Activated CD8-positive, alpha-beta memory T cell treated with anti-CD3 and anti-CD28 coated beads, Interleukin-2, amount 50 U/mL, for 48 hours (primary cell): Measurements from ENCODE around the gene KCNQ1OT1.
"Not testable (repeated sequence)": the region's sequence is repeated elsewhere in the genome, so short reads cannot be mapped to it uniquely, and the experiment has no call there.

Experiments
- DNase-seq: peaks from one replicate; pipeline ENCODE4 v3.0.0-alpha.2; 2020

The KCNQ1OT1 gene

GRCh38 chr11:2650343-2650867 lies 49.4 kb downstream of the KCNQ1OT1 start:
- DNase-seq: no peak

DNA sequence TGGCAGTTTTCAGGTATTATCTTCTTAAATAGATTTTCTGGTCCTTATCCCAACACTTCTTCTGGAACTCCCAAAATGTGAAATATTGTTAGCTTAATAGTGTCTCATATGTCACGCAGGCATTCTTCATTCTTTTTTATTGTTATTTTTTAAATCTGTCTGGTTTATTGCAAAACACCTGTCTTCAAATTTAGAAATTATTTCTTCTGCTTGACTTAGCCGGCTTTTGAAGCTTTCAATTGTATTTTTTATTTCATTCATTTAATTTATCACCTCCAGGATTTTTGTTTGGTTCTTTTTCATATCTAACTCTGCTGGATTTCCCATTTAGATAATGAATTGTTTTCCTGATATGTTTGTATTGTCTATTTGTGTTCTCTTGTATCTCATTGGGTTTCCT lies 49.9 kb downstream of the KCNQ1OT1 start:
- no peak for DNase-seq

- no peak for DNase-seq
Measured at GRCh38 chr11:2649400-2649799, 50.4 kb downstream of the KCNQ1OT1 start.

DNA sequence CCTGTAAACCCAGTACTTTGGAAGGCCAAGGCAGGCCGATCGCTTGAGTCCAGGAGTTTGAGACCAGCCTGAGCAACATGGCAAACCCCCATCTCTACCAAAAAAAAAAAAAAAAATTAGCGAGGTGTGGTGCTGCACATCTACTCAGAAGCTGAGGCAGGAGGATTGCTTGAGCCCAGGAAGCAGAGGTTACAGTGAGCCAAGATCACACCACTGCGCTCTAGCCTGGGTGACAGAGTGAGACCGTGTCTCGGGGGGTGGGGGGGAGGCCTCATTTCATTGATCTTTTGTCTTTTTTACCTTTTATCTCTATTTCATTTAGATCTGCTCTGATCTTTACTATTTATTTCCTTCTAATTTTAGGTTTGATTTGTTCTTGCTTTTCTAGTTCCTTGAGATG lies 51.8 kb downstream of the KCNQ1OT1 start:
- no peak for DNase-seq

- DNase-seq: no peak
Measured at GRCh38 chr11:2647167-2647566, 52.6 kb downstream of the KCNQ1OT1 start.

DNA sequence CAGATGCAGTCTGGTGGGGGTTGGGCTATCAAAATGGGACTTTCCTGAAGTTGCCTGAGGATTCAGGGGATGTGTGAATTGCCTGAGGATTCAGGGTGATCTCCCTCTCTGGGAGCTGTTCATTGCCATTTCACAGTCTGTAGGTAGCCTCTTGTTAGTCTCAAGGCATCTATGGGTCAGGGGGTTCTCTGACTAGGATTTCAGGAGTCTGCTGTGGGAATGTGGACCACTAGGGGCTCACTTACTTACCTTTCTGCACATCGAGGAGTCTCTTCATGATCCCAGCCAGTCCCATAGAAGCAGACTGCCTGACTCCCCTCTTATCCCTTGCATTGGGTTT lies 54.0 kb downstream of the KCNQ1OT1 start:
- DNase-seq: no peak

DNA sequence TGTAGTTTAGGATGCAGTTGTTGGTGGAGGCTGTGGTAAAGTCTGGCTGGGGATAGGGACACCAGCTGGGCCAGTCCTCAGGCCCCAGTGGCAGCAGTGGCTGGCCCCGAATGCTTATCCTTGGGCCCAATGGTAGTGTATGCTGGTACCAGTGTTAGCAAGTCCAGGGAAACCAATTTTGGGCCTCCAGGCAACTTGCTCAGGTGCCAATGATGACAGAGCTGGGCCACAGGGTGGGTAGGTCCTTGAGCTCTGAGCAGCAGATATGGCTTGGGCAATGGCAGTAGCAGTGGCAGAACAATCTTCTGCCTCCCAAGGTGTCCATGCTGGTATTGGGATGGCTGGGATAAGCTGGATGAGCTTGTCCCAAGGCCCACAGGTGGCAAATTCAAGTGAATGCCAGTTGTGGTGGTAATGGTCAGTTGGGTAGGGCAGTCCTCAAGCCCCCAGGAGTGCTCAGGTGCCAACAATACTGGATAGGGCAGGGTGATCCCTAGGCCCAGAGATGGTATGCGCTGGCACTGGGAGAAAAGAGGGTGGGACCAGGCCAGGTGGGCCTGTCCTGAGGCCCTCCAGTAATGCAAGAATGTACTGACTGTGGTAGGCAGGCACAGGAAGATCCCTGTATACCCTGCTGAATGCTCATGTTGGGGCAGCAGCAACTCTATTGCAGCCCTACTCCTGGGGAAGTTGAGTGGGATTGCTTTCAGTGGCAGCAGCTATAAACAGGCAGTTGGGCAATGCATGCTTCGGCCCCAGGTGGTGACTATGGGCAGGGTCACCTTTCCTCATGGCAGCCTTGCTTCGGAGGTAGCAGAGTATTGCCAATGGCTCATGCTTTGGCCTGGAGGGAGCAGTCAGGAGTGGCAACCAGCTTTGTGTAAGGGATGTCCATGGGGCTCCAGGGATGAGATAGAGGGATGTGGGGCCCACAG lies 54.7 kb downstream of the KCNQ1OT1 start:
- no peak for DNase-seq

- DNase-seq: no peak
Measured at GRCh38 chr11:2643746-2644145, 56.0 kb downstream of the KCNQ1OT1 start.

- no peak for DNase-seq
Measured at GRCh38 chr11:2641623-2642022, 58.2 kb downstream of the KCNQ1OT1 start.

DNA sequence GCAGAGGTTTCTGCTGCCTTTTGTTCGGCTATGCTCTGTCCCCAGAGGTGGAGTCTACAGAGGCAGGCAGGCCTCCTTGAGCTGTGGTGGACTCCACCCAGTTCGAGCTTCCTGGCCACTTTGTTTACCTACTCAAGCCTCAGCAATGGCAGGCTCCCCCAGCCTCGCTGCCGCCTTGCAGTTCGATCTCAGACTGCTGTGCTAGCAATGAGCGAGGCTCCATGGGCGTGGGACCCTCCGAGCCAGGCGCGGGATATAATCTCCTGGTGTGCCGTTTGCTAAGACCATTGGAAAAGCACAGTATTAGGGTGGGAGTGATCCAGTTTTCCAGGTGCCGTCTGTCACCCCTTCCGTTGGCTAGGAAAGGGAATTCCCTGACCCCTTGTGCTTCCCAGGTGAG lies 60.0 kb downstream of the KCNQ1OT1 start:
- not testable (repeated sequence) for DNase-seq

DNA sequence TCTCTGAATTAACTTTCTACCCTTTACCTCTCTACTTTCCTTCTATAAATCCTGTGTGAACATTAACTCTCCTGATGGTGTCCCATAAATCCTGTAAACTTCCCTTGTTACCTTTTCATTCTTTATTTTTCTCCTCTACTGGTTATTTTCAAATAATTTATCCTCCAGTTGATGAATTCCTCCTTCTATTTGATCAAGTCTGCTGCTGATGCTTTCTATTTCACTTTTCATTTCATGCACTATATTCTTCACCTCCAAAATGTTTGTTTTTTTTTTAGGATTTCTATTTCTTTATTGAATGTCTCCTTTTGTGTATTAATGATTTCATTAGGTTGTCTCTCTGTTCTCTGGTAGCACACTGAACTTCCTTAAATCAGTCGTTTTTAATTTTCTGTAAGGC lies 68.6 kb downstream of the KCNQ1OT1 start:
- no peak for DNase-seq

- no peak for DNase-seq
Measured at GRCh38 chr11:2630679-2631078, 69.1 kb downstream of the KCNQ1OT1 start.

GRCh38 chr11:2625183-2625582 lies 74.6 kb downstream of the KCNQ1OT1 start:
- no peak for DNase-seq

DNA sequence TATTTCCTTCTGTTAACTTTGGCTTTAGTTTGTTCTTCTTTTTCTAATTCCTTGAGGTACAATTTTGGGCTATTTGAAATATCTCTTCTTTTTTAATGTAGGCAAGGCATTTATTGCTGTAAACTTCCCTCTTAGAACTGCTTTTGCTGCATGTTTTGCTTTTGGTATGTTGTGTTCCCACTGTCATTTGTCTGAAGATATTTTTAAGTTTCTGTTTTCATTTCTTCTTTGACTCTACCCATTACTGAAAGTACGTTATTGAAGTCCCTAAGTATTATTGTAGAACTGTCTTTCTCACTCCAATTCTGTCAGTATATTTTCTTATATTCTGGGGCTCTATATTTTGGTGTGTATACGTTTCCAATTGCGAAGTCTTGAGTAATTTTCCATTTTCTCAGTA lies 77.9 kb downstream of the KCNQ1OT1 start:
- DNase-seq: no peak

GRCh38 chr11:2612884-2613571 lies 86.8 kb downstream of the KCNQ1OT1 start:
- no peak for DNase-seq

DNA sequence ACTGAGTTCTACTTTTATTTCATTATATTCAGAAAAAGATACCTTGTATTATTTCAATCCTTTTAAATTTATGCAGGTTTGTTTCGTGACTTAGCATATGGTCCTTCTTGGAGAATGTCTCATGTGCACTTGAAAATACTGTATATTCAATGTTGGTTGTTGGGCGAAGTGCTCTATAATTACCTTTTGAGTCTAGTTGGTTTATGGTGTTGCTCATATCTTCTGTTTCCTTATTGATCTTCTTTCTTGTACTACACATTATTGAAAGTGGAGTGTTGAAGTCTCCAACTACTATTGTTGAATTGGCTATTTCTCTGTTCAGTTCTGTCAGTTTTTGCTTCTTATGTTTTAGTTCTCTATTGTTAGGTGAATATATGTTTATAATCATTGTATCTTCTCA lies 90.4 kb downstream of the KCNQ1OT1 start:
- no peak for DNase-seq

DNA sequence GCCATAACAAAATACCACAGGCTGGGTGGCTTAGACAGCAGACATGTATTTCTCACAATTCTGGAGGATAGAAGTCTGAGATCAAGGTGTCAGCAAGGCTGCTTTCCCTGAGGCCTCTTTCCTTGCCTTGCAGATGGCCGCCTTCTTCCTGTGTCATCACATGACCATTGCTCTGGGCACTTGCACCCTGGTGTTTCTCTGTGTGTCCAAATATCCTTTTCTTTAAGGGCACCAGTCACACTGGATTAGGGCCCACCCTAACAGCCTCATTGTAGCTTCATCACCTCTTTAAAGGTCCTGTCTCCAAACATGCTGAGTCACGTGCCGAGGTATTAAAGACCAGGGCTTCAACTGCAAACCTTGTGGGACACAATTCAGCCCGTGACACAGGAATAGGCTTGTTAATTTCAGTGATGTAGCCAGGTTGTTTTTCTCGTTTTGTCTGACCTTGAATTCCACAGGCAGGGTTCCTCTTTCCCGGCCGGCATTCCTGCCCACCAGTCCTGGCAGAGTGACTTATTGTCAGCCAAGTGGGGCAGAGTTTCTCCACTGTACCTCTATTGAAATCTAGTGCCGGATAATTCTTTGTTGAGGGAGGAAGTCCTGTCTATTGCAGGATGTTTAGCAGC lies 100.1 kb downstream of the KCNQ1OT1 start:
- no peak for DNase-seq

DNA sequence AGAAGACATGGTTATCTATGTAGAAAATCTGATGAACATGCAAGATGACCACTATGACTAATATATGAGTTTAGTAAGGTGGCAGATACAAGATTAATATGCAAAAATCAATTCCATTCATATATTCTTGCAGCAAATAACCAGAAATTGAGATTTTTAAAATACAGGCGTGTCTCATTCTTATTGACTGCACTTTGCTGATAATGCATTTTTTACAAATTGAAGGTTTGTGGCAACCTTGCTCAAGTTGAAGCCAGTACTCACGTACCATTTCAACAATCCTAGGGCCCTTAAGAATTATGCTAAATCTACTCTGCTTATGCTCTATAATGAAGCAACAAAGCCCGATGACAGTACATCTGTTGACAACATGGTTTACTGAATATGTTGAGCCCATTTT lies 104.6 kb downstream of the KCNQ1OT1 start:
- no peak for DNase-seq

DNA sequence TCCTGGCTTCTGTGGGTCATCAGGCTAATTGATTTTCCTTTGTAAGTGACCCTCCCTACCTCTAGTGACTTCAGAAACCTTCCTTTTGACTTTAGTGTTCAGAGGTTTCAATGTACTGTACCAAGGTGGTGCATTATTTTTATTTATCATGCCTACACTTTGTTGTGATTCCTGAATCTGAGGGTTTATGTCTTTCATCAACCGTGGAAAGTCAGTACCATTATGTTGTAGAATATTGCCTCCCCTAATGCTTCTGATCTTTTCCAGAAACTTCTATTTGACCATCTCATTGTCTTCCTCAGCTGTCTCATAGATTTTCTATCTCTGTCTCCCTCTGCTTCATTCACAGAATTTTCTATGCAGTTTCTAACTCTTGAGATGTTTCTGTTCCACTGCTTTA lies 105.5 kb downstream of the KCNQ1OT1 start:
- no peak for DNase-seq

GRCh38 chr11:2593393-2593950 lies 106.3 kb downstream of the KCNQ1OT1 start:
- DNase-seq: no peak

DNA sequence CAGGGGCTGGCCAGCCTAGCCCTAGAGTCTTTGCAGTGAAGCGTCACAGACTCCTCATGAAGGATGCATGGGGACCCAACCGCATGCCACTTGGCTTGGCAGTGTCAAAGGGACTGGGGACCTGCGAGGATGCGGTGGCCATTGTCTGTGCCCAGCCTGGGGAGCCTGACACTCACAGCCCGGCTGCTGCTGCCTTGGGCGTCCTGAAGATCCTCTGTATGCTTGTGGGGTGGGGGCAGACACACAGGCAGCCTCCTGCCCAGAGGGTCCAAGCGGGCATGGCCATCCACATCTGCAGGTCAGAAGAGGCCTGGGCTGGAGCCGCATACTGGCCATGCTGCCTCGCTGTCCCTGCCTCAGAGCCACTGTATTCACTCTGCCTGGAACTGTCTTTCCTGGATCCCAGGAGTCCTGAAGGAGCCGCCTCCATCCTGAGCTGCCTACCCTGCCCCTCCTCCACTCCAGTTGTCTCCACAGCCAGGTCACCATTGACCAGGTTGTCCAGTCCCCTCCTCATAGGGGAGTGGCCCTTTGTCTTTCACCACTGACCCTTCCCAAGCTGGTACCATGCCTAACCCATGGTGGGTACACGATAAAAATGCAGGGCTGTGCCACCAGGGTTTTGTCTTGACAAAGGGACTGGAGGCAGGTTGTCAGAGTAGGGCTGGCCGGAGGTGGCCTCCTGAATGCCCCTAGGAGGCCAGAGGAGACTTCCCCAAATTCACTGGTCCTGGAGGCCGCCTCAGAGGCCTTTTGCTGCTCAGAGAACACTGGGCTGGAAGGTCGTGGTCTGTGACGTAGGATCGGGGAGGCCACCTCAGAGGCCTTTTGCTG lies 107.0 kb downstream of the KCNQ1OT1 start:
- no peak for DNase-seq

- DNase-seq: no peak
Measured at GRCh38 chr11:2591805-2592204, 108.0 kb downstream of the KCNQ1OT1 start.
